Keratinocyte (primary cell): ENCODE results near the gene OR5M10. TPM values are rescaled to one million over a fixed set of nuclear protein-coding genes. Genes with fewer than 3 reads are reported as not detected.
"Not testable (repeated sequence)": the region's sequence is repeated elsewhere in the genome, so short reads cannot be mapped to it uniquely, and the experiment has no call there.

Experiments
- DNase-seq: peaks from one replicate; pipeline ENCODE4 v3.0.0-alpha.2; 2011; ENCODE audit warnings: low read depth, missing footprints, low spot score
- FAIRE-seq: peaks from 2 replicates; lab custom pipeline; 2011; peaks lifted over from hg19 to GRCh38; lab: Jason Lieb, UNC
- H2AFZ ChIP-seq: 2 replicates; pipeline ENCODE4 v1.6.0; 2012; ENCODE audit warnings: low read length, control low read depth, inconsistent platforms; ENCODE audit not compliant: control insufficient read depth
- H3K27ac ChIP-seq: 2 replicates; pipeline ENCODE4 v1.5.1; 2011; ENCODE audit warnings: low read length; ENCODE audit not compliant: control insufficient read depth, insufficient read depth
- H3K27me3 ChIP-seq: 3 replicates; pipeline ENCODE4 v1.6.0; 2011; ENCODE audit warnings: low read length; ENCODE audit not compliant: control insufficient read depth, insufficient read depth; ENCODE audit errors: extremely low read depth
- H3K36me3 ChIP-seq, 2 experiments: 2 replicates in 1 of 2; 3 replicates in 1 of 2; pipeline ENCODE4 v1.5.1; 2011; ENCODE audit warnings: low read length in 2 of 2, mild to moderate bottlenecking in 1 of 2; ENCODE audit not compliant: control insufficient read depth in 2 of 2, insufficient read depth in 2 of 2; ENCODE audit errors: extremely low read depth in 1 of 2
- H3K4me1 ChIP-seq: 3 replicates; pipeline ENCODE4 v1.5.1; 2011; ENCODE audit warnings: low read length; ENCODE audit not compliant: control insufficient read depth, insufficient read depth; ENCODE audit errors: extremely low read depth
- H3K4me2 ChIP-seq: 3 replicates; pipeline ENCODE4 v1.6.0; 2011; ENCODE audit warnings: low read depth, low read length; ENCODE audit not compliant: control insufficient read depth, insufficient read depth; ENCODE audit errors: extremely low read depth
- H3K4me3 ChIP-seq, 3 experiments: fragments of 200-600 bp in 1 of 3; sonication (generic) in 1 of 3; 2 replicates in 2 of 3; 3 replicates in 1 of 3; pipeline ENCODE4 v1.5.1; 2011 to 2016; ENCODE audit warnings: low read length in 3 of 3, mild to moderate bottlenecking in 3 of 3, control low read depth in 2 of 3, inconsistent platforms in 1 of 3, low read depth in 1 of 3, mixed read lengths in 1 of 3, mixed run types in 1 of 3, moderate library complexity in 1 of 3; ENCODE audit not compliant: control insufficient read depth in 2 of 3, insufficient read depth in 2 of 3; ENCODE audit errors: extremely low read depth in 1 of 3
- H3K79me2 ChIP-seq: 2 replicates; pipeline ENCODE4 v1.6.0; 2012; ENCODE audit warnings: low read length; ENCODE audit not compliant: control insufficient read depth, insufficient read depth
- H3K9ac ChIP-seq: 3 replicates; pipeline ENCODE4 v1.6.0; 2011; ENCODE audit warnings: low read length; ENCODE audit not compliant: control insufficient read depth, insufficient read depth; ENCODE audit errors: extremely low read depth
- H3K9me1 ChIP-seq: 3 replicates; pipeline ENCODE4 v1.6.0; 2011; ENCODE audit warnings: low read length; ENCODE audit not compliant: control insufficient read depth, insufficient read depth; ENCODE audit errors: extremely low read depth
- H3K9me3 ChIP-seq: 2 replicates; pipeline ENCODE4 v1.5.1; 2012; ENCODE audit warnings: low read depth, low read length; ENCODE audit not compliant: control insufficient read depth
- H4K20me1 ChIP-seq: 3 replicates; pipeline ENCODE4 v1.6.0; 2011; ENCODE audit warnings: low read length; ENCODE audit not compliant: control insufficient read depth, insufficient read depth; ENCODE audit errors: extremely low read depth
- CTCF ChIP-seq, 3 experiments: IDR thresholded peaks in 1 of 3; conservative IDR thresholded peaks in 1 of 3; optimal IDR thresholded peaks in 1 of 3; 2 replicates in 2 of 3; 3 replicates in 1 of 3; pipeline versions ENCODE3 to v1.5.1; 2011; ENCODE audit warnings: low read length in 3 of 3, mild to moderate bottlenecking in 3 of 3, moderate library complexity in 2 of 3, control low read depth in 1 of 3, inconsistent platforms in 1 of 3; ENCODE audit not compliant: insufficient read depth in 2 of 3; ENCODE audit errors: extremely low read depth in 1 of 3
- EZH2 ChIP-seq: IDR thresholded peaks from one replicate; pipeline ENCODE4 v1.6.1; 2012; ENCODE audit warnings: inconsistent platforms, mild to moderate bottlenecking, low read length, moderate library complexity
- dilution Hi-C: fragments of 300-500 bp; cut with MboI; formaldehyde crosslinking; loops from one replicate; pipeline ENCODE4 v1.7.0; 2020; ENCODE audit warnings: low sequenced_read_pairs; ENCODE audit not compliant: extremely low pct_ligation_motif_present
- polyA plus RNA-seq, 5 experiments: library from polyadenylated mRNA; depleted of rRNA in 3 of 5; stranded (reverse) in 3 of 5; stranded (forward) in 1 of 5; unstranded in 1 of 5; fragments of >200 nt; gene quantifications; 1 replicate in 1 of 5; 2 replicates in 3 of 5; 3 replicates in 1 of 5; pipeline versions ENCODE4 v1.2.1 to v1.2.3, GENCODE V29; 2011 to 2012; ENCODE audit warnings: missing spikeins in 2 of 5, low read depth in 1 of 5, low replicate concordance in 1 of 5

OR5M10 gene
- polyA plus RNA-seq, 1 donor (not counting 4 experiments of a cell fraction or from before 2014, with no cell fraction given): not detected

GRCh38 chr11:56558574-56558973, 18.9 kb downstream of the OR5M10 start:
- Histone ChIP-seq H3K79me2 (no peaks in the 10 kb centered on the region), H3K4me2 (no peak overlapping the region), H2AFZ (no peak overlapping the region), H3K36me3 (no peaks in the 10 kb centered on the region), H3K27ac (no peak overlapping the region), H3K9me3 (no peaks in the 10 kb centered on the region), H3K9me1 (no peaks in the 10 kb centered on the region), H4K20me1 (no peaks in the 10 kb centered on the region), H3K4me1 (no peaks in the 10 kb centered on the region), H3K9ac (no peak overlapping the region), H3K27me3 (no peaks in the 10 kb centered on the region), H3K4me3 (no peak overlapping the region)
- DNase-seq: no peak
- FAIRE-seq: no peak
- TF ChIP-seq EZH2 (no peak), CTCF (optimal IDR thresholded peaks at IDR 0.05 in 1 of 3, IDR thresholded peaks at IDR 0.05 in 1 of 3, conservative IDR thresholded peaks at IDR 0.05 in 1 of 3; ENCODE audit: extremely low read depth in 1 of 3, insufficient read depth in 2 of 3, low read length in 3 of 3) (no peak)
- dilution Hi-C loops: no loop called here

GRCh38 chr11:56554691-56555090, 22.8 kb downstream of the OR5M10 start:
- H2AFZ ChIP-seq, dilution Hi-C loops, H3K36me3 ChIP-seq, H3K4me1 ChIP-seq, H3K9me1 ChIP-seq, H3K9me3 ChIP-seq, H3K4me2 ChIP-seq, H3K79me2 ChIP-seq, H3K9ac ChIP-seq, H3K27ac ChIP-seq, DNase-seq, H4K20me1 ChIP-seq, H3K27me3 ChIP-seq, H3K4me3 ChIP-seq, FAIRE-seq: not testable (repeated sequence)

GRCh38 chr11:56545531-56545930, 32.0 kb downstream of the OR5M10 start:
- H3K9me3 ChIP-seq: no peaks in the 10 kb centered on the region
- H3K79me2 ChIP-seq: no peaks in the 10 kb centered on the region
- no peak overlapping the region for H3K4me2 ChIP-seq
- H3K27ac ChIP-seq: no peak overlapping the region
- no peaks in the 10 kb centered on the region for H4K20me1 ChIP-seq
- no peaks in the 10 kb centered on the region for H3K27me3 ChIP-seq
- no peaks in the 10 kb centered on the region for H3K4me1 ChIP-seq
- dilution Hi-C loops: no loop called here
- H3K9ac ChIP-seq: no peak overlapping the region
- H2AFZ ChIP-seq: no peak overlapping the region
- no peaks in the 10 kb centered on the region for H3K9me1 ChIP-seq
- TF ChIP-seq CTCF (optimal IDR thresholded peaks at IDR 0.05 in 1 of 3, IDR thresholded peaks at IDR 0.05 in 1 of 3, conservative IDR thresholded peaks at IDR 0.05 in 1 of 3; ENCODE audit: extremely low read depth in 1 of 3, insufficient read depth in 2 of 3, low read length in 3 of 3) (no peak), EZH2 (no peak)
- H3K4me3 ChIP-seq: no peak overlapping the region
- no peak for DNase-seq
- H3K36me3 ChIP-seq: no peaks in the 10 kb centered on the region
- FAIRE-seq: no peak
